Uterus (tissue), 4 donors: ENCODE data around the gene TFF2. TPM values are rescaled to one million over a fixed set of nuclear protein-coding genes. Genes with fewer than 3 reads are reported as not detected.

Experiments
- DNase-seq, 2 donors: peaks; one replicate each; pipeline ENCODE4 v3.0.0-alpha.2; 2019 to 2020
- H3K27ac ChIP-seq, 2 donors: fragments of 200-600 bp; sonication (generic); 1 replicate in 1 of 2; 2 replicates in 1 of 2; pipeline ENCODE4 v1.5.1; 2016 to 2018
- H3K27me3 ChIP-seq, 2 donors: fragments of 200-600 bp; sonication (generic); one replicate each; pipeline ENCODE4 v1.5.1; 2018 to 2019; ENCODE audit warnings: control low read depth in 1 of 2
- H3K36me3 ChIP-seq, 2 donors: fragments of 200-600 bp; sonication (generic); one replicate each; pipeline ENCODE4 v1.5.1; 2019; ENCODE audit warnings: control low read depth in 1 of 2
- H3K4me1 ChIP-seq, 2 donors: fragments of 200-600 bp; sonication (generic); one replicate each; pipeline ENCODE4 v1.5.1; 2018 to 2019; ENCODE audit warnings: control low read depth in 1 of 2
- H3K4me3 ChIP-seq, 2 donors: fragments of 200-600 bp; sonication (generic); 1 replicate in 1 of 2; 2 replicates in 1 of 2; pipeline ENCODE4 v1.5.1; 2018 to 2019; ENCODE audit warnings: mild to moderate bottlenecking in 1 of 2
- H3K9me3 ChIP-seq, 2 donors: fragments of 200-600 bp; sonication (generic); one replicate each; pipeline ENCODE4 v1.5.1; 2019; ENCODE audit warnings: control low read depth in 1 of 2
- POLR2A ChIP-seq, 2 donors: fragments of 450-650 bp; IDR thresholded peaks; one replicate each; pipeline ENCODE4 v1.6.1; 2016; ENCODE audit warnings: antibody characterized with exemption in 2 of 2, mild to moderate bottlenecking in 1 of 2, moderate library complexity in 1 of 2
- intact Hi-C: fragments of 100-400 bp; cut with DNase I; formaldehyde crosslinking; loops from one replicate; pipeline ENCODE4 v1.15.1; 2023; ENCODE audit warnings: low total_unique reads
- total RNA-seq, 4 donors: library from RNA; depleted of rRNA in 3 of 4; stranded (reverse); fragments of >200 nt in 3 of 4; gene quantifications; one replicate each; pipeline versions ENCODE4 v1.1.0 to v1.2.4, GENCODE V29; 2014 to 2023
- TF ChIP-seq, protein P1 (sequence below), 4 experiments: fragments of 200-600 bp in 2 of 4; fragments of 450-650 bp in 2 of 4; sonication (generic) in 2 of 4; IDR thresholded peaks; one replicate each; pipeline ENCODE4 v1.5.1; 2016 to 2019; ENCODE audit warnings: antibody characterized with exemption in 4 of 4, mild to moderate bottlenecking in 2 of 4, moderate library complexity in 1 of 4
- donor health status: DM: yes; HTN: yes; CAD: no.

The TFF2 gene
- total RNA-seq, 4 donors from 2014 or later, result not detected

DNA sequence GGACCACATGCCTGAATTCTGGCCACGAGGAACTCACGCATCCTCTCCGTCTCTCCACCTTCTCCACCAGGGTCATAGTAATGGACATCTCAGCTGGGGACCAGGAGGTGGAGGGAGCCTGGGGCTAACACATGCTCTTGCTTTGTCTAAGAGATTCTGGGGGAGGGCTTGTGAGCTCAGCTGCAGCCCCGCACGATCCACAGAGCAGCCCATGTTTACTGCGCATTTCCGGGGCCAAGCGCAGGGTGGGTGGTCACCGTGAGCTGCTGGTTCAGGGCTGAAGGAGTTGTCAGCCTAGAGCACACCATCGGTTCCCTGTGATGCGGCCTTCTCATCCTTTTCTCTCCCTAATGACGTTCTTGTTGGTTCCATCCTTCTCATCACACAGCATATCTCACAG is 7.5 kb upstream of the TFF2 start:
- H3K4me3 ChIP-seq, result no peak overlapping the region
- H3K27me3 ChIP-seq, result no peaks in the 10 kb centered on the region
- TF ChIP-seq POLR2A (IDR thresholded peaks at IDR 0.05), result no peak
- TF ChIP-seq, protein P1, sequence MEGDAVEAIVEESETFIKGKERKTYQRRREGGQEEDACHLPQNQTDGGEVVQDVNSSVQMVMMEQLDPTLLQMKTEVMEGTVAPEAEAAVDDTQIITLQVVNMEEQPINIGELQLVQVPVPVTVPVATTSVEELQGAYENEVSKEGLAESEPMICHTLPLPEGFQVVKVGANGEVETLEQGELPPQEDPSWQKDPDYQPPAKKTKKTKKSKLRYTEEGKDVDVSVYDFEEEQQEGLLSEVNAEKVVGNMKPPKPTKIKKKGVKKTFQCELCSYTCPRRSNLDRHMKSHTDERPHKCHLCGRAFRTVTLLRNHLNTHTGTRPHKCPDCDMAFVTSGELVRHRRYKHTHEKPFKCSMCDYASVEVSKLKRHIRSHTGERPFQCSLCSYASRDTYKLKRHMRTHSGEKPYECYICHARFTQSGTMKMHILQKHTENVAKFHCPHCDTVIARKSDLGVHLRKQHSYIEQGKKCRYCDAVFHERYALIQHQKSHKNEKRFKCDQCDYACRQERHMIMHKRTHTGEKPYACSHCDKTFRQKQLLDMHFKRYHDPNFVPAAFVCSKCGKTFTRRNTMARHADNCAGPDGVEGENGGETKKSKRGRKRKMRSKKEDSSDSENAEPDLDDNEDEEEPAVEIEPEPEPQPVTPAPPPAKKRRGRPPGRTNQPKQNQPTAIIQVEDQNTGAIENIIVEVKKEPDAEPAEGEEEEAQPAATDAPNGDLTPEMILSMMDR (IDR thresholded peaks at IDR 0.05), result no peak
- no peak overlapping the region for H3K27ac ChIP-seq
- intact Hi-C loops, result no loop called here
- no peaks in the 10 kb centered on the region for H3K36me3 ChIP-seq
- no peaks in the 10 kb centered on the region for H3K4me1 ChIP-seq
- DNase-seq, result no peak
- H3K9me3 ChIP-seq, result peaks cover 0 to 2% of the 10 kb centered on the region in 2 donors

DNA sequence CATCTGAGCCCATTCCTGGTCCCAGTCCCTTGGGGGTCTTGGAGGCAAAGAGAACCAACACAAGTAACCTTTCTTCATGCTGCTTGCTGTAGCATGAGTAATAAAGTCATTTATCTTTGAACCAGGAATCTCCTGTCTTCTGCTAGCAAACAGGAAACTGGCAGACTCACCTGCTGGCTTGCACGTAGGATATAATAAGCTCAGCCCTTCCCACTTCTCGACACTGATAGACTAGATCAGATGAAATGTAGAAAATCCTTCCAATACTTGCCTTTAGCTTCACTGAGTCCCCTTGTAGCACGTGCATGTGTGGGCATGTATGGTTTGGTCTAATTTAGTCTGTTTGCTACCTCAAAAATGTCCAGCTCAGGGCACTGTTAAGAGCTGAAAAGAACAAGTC is 6.5 kb upstream of the TFF2 start:
- no peaks in the 10 kb centered on the region for H3K36me3 ChIP-seq
- H3K27me3 ChIP-seq, result no peaks in the 10 kb centered on the region
- no peak overlapping the region for H3K27ac ChIP-seq
- DNase-seq, result no peak
- peaks cover 0 to 2% of the 10 kb centered on the region in 2 donors for H3K9me3 ChIP-seq
- no peak overlapping the region for H3K4me3 ChIP-seq
- H3K4me1 ChIP-seq, result no peaks in the 10 kb centered on the region
- intact Hi-C loops, result no loop called here
- TF ChIP-seq, protein P1 (IDR thresholded peaks at IDR 0.05), result no peak
- no peak for TF ChIP-seq POLR2A (IDR thresholded peaks at IDR 0.05)

DNA sequence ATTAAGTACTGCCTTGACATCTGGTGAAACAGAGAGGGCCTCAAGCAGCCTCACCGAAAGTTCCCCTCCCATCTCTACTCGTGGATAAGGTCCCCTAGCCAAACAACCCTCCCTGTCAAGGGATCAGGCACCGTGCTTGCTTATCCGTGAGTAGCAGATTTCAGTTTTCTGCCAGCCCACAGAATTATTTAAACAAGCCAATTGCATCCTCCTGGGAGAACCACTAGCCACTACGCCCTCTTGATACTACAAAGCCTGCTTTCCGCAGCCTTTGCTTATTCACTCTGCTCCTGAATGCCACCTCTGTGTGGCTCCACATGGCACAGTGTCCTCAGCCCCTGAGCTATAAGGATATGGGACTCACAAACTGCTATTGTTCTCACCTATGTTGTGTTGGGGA is 5.9 kb upstream of the TFF2 start:
- intact Hi-C loops, result no loop called here
- no peaks in the 10 kb centered on the region for H3K4me1 ChIP-seq
- peaks cover 0 to 2% of the 10 kb centered on the region in 2 donors for H3K9me3 ChIP-seq
- no peak overlapping the region for H3K27ac ChIP-seq
- no peaks in the 10 kb centered on the region for H3K36me3 ChIP-seq
- no peak for DNase-seq
- TF ChIP-seq, protein P1 (IDR thresholded peaks at IDR 0.05), result no peak
- no peak for TF ChIP-seq POLR2A (IDR thresholded peaks at IDR 0.05)
- no peaks in the 10 kb centered on the region for H3K27me3 ChIP-seq
- H3K4me3 ChIP-seq, result no peak overlapping the region

DNA sequence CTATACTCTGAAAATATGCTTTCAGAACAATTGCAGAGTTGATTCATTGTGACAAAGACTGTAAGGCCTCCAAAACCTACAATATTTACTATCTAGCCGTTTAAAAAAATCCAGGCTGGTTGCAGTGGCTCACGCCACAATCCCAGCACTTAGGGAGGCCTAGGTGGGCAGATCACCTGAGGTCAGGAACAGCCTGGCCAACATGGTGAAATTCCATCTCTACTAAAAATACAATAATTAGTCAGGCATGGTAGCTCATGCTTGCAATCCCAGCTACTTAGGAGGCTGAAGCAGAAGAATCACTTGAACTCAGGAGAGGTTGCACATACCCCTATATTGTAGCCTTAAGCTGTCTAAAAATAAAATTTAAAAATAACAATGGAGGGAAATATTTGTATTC is 5.3 kb upstream of the TFF2 start:
- Histone ChIP-seq H3K27me3 (no peaks in the 10 kb centered on the region), H3K27ac (no peak overlapping the region), H3K9me3 (peaks cover 0 to 2% of the 10 kb centered on the region in 2 donors), H3K4me1 (no peaks in the 10 kb centered on the region), H3K4me3 (no peak overlapping the region), H3K36me3 (no peaks in the 10 kb centered on the region)
- DNase-seq, result no peak
- intact Hi-C loops, result no loop called here
- TF ChIP-seq POLR2A (IDR thresholded peaks at IDR 0.05), result no peak
- TF ChIP-seq, protein P1 (IDR thresholded peaks at IDR 0.05), result no peak

DNA sequence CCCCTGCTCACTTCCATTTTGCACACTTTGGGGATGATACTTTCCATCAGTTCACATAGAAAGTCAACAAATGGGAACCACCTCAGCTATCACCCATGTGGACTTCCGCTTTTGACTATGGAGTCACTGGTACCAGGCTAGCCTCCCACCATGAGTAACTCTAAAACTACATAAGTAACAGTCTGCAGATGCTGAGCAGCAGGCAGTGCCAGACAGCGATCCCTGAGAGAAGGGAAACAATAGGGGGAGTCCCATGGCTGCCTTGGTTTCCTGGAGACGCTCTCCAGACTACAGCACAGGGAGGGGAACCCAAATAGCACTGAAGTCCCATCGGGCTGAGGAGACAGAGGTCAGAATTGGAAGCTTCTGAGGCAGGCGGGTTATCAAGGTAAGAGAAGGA is 2.8 kb upstream of the TFF2 start:
- intact Hi-C loops, result no loop called here
- H3K36me3 ChIP-seq, result no peaks in the 10 kb centered on the region
- no peak for DNase-seq
- no peak overlapping the region for H3K27ac ChIP-seq
- TF ChIP-seq, protein P1 (IDR thresholded peaks at IDR 0.05), result no peak
- TF ChIP-seq POLR2A (IDR thresholded peaks at IDR 0.05), result no peak
- no peaks in the 10 kb centered on the region for H3K27me3 ChIP-seq
- peaks cover 0 to 2% of the 10 kb centered on the region in 2 donors for H3K9me3 ChIP-seq
- H3K4me3 ChIP-seq, result no peak overlapping the region
- H3K4me1 ChIP-seq, result no peaks in the 10 kb centered on the region
